HFF-Myc (cell line): Measurements from ENCODE around the gene TPM1.

Experiments
- DNase-seq: peaks from one replicate; pipeline ENCODE4 v3.0.0-alpha.2; 2011; ENCODE audit warnings: low read depth; ENCODE audit errors: extremely low read depth
- H3K4me3 ChIP-seq: replicated peaks from 2 replicates; pipeline ENCODE4 v1.5.1; 2011; ENCODE audit warnings: low read depth, mild to moderate bottlenecking, control low read depth, low read length
- CTCF ChIP-seq: IDR thresholded peaks from 2 replicates; pipeline ENCODE4 v1.5.1; 2012; ENCODE audit warnings: mild to moderate bottlenecking, low read depth, low read length, control low read depth; ENCODE audit errors: missing control alignments

Gene TPM1

DNA sequence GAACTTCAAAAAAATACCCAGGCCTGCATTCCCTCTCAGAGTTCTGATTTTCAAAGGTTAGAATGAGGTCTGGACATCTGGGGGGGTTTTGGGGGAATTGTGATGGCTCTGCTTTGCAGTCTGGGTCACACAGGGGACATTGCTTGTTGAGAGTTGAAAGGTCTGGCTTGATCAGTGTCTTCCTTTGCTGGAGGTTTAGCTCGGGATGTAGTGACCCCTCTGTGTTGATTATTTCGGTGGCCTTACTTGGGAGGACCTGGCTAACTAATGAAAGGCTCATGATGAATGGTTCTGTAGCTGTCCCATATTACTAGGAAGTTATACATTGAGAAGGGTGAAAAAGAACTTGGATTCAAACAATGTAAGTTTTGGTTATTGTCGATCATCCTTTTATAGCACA is 23.7 kb downstream of the TPM1 start:
- no peak overlapping the region for H3K4me3 ChIP-seq
- TF ChIP-seq CTCF = no peak
- DNase-seq = no peak

- no peak for DNase-seq
- no peak for TF ChIP-seq CTCF
- no peak overlapping the region for H3K4me3 ChIP-seq
Observed at GRCh38 chr15:63067306-63067705, 24.8 kb downstream of the TPM1 start.

DNA sequence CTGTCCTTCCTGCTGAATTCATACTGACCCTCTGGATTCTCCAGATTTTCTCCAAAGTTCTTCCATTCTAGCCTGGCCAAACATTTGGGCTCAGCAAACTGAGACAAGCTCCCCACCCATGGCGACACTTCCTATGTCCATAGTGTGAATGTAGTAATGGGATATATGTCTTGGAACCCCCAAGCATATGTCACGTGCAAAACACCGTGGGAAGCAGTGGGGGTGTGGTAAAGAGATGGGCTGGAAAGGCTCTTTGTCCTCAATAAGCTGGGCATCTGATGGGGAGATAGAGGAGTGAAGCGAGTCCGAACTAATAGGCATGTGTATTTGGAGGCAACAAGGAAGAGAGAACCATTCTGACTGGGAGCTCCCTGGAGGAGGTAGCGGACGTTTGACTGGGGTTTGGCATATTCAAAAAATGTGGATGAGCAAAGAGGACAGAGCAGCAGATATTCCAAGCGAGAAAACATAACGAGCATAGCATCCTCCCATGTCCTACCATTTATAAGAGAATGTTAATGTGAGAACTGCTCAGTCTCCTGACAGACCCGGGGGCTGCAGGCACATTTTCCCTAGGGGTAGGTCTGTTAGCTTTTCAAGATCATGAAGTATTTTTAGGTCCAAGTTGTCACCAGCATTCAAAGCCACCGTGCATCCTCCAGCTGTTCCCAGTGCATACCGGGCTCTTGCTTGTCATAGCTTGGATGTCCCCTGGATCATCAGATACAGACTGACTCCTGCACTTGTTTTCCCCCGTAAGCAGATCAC is 25.6 kb downstream of the TPM1 start:
- TF ChIP-seq CTCF = no peak
- H3K4me3 ChIP-seq = no peak overlapping the region
- DNase-seq = no peak

DNA sequence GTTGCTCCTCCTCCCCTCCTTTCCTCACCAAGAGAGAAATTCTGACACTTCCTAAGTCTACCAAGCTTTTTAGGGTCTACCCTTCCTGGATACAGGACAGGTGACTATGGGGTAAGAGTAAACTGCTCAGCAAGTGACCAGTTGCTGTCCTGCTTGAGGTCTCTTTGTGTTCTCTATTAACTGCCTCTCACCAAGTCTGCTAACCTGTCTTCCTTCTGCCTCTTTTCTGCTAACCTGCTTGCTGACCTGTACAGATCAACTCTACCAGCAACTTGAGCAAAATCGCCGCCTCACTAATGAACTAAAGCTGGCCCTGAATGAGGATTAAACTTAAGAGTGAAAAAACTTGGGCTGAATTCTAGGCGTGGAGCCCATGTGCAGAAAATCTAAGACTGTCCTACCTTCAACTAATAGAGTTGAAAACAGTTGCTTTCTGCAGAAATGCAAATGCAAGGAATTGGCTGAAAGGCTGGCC is 27.1 kb downstream of the TPM1 start:
- TF ChIP-seq CTCF = no peak
- DNase-seq = no peak
- no peak overlapping the region for H3K4me3 ChIP-seq

DNA sequence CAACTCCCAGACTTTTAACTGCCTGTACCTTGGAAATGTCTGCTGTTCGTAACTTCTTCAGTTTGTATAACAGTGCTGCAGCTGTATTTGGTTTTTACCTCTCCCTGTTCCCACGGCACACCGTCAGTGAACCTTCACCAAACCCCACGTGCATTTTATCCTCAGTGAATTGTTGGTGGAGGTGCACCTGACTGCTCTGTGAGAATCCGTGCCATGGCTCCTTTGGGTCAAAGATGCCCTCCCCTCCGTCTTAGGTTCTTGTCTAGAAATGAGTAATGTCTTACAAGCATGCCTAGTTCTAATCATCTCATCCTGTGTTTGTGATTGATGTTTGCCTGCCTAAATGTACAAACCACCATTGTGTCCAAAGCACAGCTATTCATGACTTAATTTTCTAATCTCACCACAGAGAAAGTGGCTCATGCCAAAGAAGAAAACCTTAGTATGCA is 28.2 kb downstream of the TPM1 start:
- DNase-seq = no peak
- no peak for TF ChIP-seq CTCF
- H3K4me3 ChIP-seq = no peak overlapping the region

- DNase-seq = no peak
- no peak for TF ChIP-seq CTCF
- H3K4me3 ChIP-seq = no peak overlapping the region
Observed at GRCh38 chr15:63071288-63071909, 28.9 kb downstream of the TPM1 start.
